GM19240 (cell line): ENCODE measurements around the gene MPP3.
A peak's percentile ranks its signal among the peaks of the same experiment; 100 is the strongest.
"Not testable (repeated sequence)": the region's sequence is repeated elsewhere in the genome, so short reads cannot be mapped to it uniquely, and the experiment has no call there.

ENCODE experiments used
- DNase-seq: peaks from one replicate; pipeline ENCODE4 v3.0.0; 2011; ENCODE audit warnings: low spot score; ENCODE audit not compliant: insufficient read length

The MPP3 gene

DNA sequence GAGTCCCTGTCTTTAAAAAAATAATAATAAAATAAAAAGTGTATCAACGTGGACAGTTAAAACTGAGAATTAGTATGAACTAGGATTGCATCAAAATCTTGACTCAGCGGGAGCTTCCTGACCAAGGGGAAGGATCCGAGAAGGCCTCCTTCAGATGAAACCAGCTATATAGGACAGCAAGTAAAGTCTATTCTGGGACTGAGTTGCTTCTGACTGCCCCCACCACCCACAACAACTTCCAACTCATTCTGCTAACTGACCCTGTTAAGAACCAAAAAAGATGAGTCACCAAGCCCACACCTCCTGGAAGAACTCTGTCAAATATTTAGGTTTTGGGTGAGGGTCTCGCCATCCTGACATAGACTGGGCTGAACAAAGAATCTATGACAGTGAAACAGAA lies 24.9 kb downstream of the MPP3 start:
- DNase-seq = no peak

DNA sequence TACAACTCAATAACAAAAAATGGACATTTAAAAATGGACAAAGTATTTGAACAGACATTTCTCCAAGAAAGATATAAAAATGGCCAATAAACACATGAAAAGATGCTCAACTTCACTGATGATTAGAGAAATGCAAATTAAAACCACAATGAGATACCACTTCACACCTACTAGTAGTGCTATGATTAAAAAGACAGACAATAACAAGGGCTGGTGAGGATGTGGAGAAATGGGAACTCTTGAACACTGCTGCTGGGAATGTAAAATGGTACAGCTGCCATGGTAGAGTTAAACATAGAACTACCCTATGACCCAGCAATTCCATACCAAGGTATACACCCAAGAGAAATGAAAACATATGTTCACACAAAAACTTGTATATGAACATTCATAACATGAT lies 27.8 kb downstream of the MPP3 start:
- DNase-seq = no peak

DNA sequence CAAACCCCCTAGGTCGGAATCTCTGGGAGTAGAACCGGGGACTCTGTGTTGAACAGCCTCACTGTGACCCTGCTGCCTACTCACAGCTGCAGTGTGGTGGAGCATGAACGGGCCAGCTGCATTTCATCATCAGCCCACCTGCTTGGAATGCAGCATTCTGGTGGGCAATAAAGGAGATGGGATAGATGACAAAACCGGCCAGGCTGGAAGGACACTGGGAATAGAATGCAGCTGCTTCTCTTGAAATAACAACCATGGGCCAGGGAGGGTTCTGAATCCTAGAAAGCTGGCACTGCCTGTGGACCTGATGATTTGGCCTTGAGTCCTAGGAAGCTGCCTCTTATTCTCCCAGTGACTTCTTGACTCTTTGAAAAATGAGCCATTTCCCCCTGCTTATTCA lies 29.2 kb downstream of the MPP3 start:
- no peak for DNase-seq

DNA sequence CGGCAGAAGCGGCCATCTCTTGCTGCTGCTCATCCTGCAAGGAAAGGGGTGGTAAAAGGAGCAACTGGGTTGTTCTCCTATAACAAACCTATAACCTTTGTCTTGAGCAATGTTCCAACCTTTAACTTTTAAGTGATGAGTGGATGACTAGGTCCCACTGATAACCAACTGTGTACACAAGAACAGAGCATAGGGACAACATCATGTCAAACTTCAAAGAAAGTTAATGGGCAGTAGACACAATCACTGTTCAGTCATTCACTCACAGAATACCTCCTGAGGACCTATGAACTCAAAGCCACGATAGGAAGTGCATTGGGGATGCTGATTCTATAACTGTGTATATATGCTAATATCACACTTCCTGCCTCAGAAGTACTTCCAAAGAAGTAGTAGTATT lies 31.1 kb downstream of the MPP3 start:
- DNase-seq = no peak

DNA sequence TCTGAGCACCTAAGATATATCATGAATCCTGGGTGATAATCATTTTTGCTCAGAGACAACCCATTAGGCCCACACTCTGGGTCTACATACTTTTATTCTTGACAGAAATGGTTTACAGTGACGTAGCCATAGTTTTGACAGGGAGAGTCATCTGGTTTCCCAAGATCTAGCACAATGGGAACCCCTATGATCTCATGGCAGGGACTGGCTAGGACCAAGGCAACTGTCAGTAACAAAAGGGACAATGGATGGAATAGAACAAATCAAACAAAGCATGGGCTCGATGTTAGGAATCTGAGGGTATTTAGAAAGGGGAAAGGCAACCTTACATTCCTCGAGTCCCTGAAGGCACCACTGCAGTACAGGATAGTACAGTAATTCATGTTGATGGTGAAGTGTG lies 32.2 kb downstream of the MPP3 start:
- no peak for DNase-seq

- no peak for DNase-seq
Observed at GRCh38 chr17:43799047-43799446, 33.9 kb downstream of the MPP3 start.

DNA sequence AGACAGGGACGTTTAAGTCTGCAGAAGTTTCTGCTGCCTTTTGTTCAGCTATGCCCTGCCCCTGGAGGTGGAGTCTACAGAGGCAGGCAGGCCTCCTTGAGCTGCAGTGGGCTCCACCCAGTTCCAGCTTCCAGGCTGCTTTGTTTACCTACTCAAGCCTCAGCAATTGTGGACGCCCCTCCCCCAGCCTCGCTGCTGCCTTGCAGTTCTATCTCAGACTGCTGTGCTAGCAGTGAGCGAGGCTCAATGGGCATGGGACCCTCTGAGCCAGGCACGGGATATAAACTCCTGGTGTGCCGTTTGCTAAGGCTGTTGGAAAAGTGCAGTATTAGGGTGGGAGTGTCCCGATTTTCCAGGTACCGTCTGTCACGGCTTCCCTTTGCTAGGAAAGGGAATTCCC lies 34.9 kb downstream of the MPP3 start:
- not testable (repeated sequence) for DNase-seq

- DNase-seq = not testable (repeated sequence)
Observed at GRCh38 chr17:43792668-43793067, 40.3 kb downstream of the MPP3 start.

GRCh38 chr17:43791589-43791988 lies 41.4 kb downstream of the MPP3 start:
- no peak for DNase-seq

- no peak for DNase-seq
Observed at GRCh38 chr17:43790311-43790940, 42.5 kb downstream of the MPP3 start.

- DNase-seq = no peak
Observed at GRCh38 chr17:43789482-43789881, 43.5 kb downstream of the MPP3 start.

- no peak for DNase-seq
Observed at GRCh38 chr17:43788540-43788939, 44.4 kb downstream of the MPP3 start.

- DNase-seq = no peak
Observed at GRCh38 chr17:43787728-43788127, 45.2 kb downstream of the MPP3 start.

GRCh38 chr17:43784628-43785101 lies 48.3 kb downstream of the MPP3 start:
- DNase-seq = no peak

GRCh38 chr17:43784068-43784467 lies 48.9 kb downstream of the MPP3 start:
- no peak for DNase-seq

DNA sequence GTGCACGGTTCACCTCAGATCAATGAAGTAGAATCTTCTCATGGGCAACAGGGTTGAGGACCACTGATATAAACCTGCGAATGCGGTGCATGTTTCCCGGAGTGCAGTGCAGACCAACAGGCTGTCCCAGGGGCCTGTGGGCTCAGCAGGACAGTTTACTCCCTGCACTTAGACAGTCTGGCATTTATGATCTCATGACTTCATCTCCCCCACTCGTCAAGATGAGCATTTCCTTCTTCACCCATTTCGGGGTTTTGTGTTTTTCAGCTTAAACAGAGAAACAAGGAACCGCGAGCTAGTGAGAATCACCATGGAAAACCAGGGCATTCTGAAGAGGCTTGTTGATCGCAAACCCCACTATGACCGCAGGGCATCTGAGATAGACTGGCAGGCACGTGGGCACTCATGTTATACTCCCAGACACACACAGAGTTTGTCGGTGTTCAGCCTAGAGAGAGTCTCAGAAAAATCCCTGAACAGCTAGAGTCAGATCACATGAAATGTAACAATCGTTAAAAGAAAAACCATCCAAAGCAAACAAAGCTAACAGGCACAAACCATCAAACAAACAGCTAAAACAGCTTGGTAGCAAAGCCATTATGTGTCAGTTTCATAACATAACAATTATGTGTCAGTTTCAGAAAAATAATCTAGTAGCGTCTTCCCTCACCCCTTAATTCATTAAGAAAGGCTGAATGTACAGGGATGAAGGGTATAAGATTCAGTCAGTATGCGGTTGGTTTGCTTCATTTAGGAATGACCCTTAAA lies 49.8 kb downstream of the MPP3 start:
- no peak for DNase-seq

GRCh38 chr17:43780135-43780534 lies 52.8 kb downstream of the MPP3 start, which contains the start of gene CFAP97D1:
Gene CFAP97D1 (plus strand): TSS chr17:43780435. CDS start chr17:43780463, 28 bp downstream.
- no peak for DNase-seq

GRCh38 chr17:43779145-43780125 lies 53.5 kb downstream of the MPP3 start:
- DNase-seq = no peak

DNA sequence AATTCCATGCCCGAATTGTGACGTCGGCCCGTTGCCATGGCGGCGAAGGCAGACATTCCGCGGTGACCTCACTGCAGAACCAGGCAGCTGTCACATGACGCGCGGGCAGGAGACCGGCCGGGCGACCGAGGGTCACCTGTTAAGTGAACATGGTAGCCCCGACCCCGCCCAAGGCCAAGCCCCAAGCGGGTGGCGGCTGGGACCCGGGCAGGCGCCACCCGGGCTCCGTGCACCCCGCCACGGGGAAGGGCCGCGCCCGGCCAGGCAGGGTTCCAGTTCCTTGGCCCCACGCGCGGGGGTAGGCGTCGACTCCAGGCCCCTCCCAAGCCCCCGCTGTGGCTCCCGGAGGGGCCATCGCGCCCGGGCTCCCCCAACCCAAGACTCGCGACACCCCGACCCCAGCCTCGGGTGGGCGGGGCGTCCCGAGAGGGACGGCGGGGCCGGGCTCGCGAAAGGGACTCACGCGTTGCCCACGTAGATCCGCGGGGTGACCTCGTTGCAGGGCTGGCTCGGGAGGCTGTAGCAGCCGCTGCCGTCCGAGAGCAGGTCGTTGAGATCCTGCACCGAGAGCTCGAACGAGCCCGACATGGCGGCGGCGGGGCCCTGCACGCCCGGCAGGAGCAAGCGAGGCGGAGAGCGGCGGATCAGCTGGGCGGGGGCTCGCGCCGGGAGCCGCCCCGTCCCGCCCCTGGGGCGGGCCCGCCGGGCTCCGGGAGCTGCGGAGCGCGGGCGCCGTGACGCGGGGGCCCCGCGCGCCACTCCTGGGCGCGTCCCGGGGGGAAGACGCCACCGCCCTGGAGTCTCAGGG lies 54.4 kb downstream of the MPP3 start, which contains the start of gene DUSP3:
TSS of gene DUSP3 (minus strand) at position 641 of the 808 bp plus-strand sequence. CDS start at position 588, 53 bp downstream.
- DNase-seq = peak; percentile 84
